ENCODE results near the gene EMSY.

GRCh38 chr11:76589964-76590950 lies 145.4 kb downstream of the EMSY start:
- TF ChIP-seq CTCF (conservative IDR thresholded peaks at IDR 0.05; ENCODE audit: low read depth, low read length) (no peak), EZH2 (IDR thresholded peaks at IDR 0.05; ENCODE audit: borderline replicate concordance, low read depth, low read length, poor library complexity, severe bottlenecking) (no peak)
